HG02642 (cell line): ENCODE results near the gene MCF2L.
"Not testable (repeated sequence)": the region's sequence is repeated elsewhere in the genome, so short reads cannot be mapped to it uniquely, and the experiment has no call there.

Experiments used
- ATAC-seq: cut with Tn5 transposase; IDR thresholded peaks from one replicate; pipeline ENCODE4 v1.9.1; 2021; ENCODE audit warnings: mild to moderate bottlenecking; ENCODE audit not compliant: unreplicated experiment, poor library complexity

The MCF2L gene

DNA sequence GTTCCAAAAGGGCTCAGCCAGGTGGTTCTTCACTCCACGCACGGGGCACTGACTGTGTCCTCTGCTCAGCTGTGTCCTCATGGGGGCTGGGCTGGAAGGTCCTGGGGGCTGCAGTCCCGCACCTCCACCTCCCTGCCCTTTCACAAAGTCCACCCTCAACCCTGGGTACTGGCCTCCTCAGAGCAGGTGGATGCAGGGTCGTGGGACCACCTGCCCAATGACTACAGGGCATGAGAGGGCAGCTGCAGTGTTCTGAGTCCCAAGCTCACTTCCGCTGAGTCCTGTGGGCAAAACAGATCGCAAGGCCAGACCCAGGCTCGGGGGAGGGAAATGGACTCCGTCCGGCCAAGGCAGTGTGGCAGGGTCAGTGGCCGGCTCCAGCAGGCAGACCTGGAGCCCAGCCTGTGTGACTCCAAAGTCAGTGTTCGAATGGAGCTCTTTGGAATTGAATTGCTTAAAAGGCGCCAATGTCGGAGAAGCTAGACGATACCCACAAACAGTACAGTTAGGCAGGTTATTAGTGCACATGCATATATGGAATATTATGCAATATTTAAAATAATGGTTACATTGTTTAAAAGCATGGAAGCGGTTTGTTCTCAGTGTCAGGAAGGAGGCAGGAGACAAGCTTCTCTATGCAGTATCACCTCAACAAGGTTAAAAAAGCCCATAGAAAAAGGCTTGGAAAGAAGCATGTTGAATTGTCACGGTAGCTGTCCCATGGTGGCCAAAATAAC lies 54.8 kb downstream of the MCF2L start:
- no peak for ATAC-seq

DNA sequence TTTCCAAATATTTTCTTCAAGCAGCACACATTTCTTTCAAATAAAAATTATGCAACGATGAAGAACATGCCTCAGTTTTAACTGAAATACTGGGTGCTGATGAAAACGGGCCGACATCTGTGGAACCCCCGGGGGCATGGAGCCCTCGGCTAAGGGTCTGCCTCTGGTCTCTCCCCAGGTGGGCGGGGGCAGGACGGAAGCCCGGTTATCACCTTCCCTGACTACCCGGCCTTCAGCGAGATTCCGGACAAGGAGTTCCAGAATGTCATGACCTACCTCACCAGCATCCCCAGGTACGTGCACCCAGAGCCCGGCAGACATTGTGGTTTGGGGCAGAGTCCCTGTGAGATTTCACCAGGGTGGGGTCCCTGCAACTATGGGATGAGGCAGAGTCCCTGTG lies 55.5 kb downstream of the MCF2L start:
- ATAC-seq, result no peak

- no peak for ATAC-seq
Measured at GRCh38 chr13:113026391-113026910, 57.4 kb downstream of the MCF2L start.

DNA sequence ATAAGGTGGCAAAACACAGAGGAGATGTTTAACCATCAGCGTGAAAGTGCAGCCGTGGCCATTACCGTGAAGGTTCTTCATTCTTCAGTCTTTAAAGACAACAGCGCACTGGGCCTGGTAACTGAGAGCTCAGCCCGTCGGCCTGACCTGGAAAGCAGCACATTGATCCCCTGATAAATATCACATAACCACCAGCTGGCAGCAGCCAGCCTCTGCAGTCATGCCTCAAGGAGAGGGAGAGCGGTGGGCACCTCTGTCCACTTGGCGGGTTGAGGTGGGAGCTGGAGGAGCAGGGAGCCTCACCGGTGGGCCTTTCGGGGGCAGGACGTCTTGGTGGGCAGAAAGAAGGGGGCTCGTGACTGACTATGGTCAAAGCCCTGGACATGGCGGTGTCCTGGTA lies 58.1 kb downstream of the MCF2L start:
- no peak for ATAC-seq

DNA sequence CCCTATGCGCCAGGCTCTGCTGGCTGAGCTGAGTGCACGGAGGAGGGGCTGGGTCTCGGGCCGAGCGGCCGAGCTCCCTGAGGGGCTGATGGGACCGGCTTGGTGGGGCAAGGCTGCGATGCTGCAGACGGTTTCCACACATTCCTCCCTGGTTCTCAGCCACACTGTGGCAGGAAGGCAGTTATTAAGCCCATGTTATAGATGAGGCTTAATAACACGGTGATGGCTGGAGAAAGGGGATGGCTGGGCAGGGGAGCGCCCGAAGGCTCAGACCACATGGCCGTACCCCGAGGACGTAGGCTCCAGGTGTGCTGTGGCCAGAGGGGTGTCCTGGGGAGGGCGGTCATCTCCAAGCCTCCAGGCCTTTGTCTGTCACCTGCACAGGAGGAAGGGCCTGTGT lies 58.6 kb downstream of the MCF2L start:
- ATAC-seq, result no peak

DNA sequence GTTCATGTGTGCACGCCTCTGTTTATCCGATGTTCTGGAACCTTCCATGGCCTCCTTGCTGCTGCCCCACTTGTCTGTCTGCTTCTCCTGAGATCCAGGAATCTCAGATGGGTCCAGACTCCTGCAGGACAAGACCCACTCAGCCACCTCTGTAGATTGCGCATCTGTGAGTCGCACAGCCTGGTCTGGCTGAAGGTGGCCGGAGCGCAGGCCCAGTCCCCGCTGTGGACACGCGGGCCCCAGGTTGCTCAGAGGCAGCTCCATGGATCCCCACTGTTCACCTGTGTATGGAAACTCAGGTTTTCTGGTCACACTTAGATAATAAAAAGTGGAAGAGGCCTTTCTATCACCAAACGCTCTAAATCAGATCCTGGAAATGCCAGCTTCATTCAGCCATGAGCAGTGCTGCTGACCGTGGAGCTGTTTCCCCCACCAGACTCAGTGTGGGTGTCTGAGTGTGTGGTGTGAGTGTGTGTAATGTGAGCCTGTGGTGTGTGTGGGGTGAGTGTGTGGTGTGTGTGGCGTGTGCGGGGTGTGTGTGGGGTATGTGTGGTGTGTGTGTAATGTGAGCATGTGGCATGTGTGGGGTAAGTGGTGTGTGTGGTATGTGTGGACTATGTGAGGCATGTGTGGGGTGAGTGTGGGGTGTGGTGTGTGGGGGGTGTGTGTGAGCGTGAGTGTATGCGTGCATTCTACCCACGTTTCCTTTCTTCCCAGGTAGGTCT lies 59.5 kb downstream of the MCF2L start:
- ATAC-seq, result no peak

DNA sequence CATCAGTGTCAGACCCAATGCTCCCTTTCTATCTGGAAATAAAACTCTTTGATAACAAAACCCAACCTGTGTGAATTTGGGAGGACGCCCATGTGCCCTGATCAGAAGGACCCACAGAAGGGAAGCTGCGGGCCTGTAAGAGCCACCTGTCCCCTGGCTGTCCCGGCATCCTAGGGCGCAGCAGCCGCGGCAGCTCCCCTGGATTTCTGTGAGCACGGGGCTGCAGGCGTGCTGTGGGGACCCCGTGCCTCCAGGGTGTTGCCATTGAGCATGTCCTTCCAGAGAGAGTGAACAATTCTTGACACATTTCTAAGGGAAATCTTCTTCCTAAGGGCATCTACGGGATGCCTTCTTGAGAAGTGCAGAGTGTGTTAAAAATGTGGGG lies 60.0 kb downstream of the MCF2L start:
- ATAC-seq, result no peak

- ATAC-seq, result no peak
Measured at GRCh38 chr13:113029487-113030258, 60.7 kb downstream of the MCF2L start.

DNA sequence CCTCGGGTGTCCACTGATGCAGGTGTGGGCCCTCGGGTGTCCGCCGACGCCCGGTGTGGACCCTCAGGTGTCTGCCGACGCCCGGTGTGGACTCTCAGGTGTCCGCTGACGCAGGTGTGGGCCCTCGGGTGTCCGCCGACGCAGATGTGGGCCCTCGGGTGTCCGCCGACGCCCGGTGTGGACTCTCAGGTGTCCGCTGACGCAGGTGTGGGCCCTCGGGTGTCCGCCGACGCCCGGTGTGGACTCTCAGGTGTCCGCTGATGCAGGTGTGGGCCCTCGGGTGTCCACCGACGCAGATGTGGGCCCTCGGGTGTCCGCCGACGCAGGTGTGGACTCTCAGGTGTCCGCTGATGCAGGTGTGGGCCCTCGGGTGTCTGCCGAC lies 61.2 kb downstream of the MCF2L start:
- ATAC-seq, result not testable (repeated sequence)

DNA sequence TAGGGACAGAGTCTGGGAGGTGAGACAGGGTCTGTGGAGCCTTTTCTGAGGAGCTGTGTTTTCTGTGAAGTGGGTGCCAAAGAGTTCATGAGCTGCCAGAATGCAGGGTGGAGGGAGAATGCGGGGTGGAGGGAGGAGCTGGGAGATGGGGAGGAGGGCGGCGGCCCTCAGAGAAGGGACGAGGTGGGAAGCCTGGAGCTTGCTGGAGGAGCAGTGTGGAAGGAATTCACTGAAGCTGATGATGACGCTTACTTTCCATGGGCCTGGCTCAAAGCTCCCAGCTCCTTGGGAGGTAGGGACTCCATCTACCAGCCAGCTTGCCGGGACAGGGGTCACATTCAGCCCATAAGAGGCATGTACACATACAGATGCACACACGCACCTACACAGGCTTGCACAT lies 62.5 kb downstream of the MCF2L start:
- no peak for ATAC-seq

DNA sequence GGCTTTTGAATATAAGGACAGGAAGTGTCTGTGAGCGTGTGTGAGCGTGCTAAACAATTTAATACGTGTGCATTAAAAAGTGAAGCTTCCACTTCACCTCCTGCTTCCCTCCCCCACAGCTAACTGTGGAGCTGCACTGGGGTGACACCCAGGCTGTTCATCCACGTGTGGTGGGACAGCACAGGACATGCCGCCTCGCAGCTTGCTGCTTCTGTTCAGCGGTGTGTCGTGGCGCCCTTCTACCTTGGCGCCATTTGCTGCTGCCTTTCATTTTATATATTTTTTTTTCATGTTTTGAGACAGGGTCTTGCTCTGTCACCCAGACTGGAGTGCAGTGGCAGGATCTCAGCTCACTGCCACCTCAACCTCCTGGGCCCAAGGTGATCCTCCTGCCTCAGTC lies 63.3 kb downstream of the MCF2L start:
- ATAC-seq, result no peak

DNA sequence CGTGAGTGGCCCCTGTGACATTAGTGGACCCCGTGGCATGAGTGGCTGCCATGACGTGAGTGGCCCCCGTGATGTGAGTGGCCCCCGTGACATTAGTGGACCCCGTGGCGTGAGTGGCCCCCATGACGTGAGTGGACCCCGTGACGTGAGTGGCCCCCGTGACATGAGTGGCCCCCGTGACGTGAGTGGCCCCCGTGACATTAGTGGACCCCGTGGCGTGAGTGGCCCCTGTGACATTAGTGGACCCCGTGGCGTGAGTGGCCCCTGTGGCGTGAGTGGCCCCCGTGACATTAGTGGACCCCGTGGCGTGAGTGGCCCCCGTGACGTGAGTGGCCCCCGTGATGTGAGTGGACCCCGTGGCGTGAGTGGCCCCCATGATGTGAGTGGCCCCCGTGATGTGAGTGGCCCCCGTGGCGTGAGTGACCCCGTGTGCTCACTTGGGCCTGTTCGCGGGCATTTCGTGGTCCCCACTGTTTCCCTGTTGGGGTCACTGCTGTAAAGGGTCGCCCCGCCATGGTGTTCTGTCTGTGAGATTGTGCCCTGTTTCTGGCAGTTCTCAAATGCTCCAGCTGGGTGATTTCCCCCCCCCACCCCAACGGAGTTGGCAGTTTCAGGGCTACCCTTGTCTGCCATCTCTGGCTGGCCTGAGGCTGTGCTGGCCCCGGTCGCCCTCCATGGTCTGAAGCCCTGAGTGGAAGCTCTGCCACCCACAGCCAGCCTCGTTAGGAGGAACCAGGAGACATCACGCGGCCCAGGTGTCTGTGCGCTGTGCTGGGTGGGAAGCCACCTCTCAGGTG lies 64.2 kb downstream of the MCF2L start:
- ATAC-seq, result no peak

- no peak for ATAC-seq
Measured at GRCh38 chr13:113034451-113035212, 65.6 kb downstream of the MCF2L start.

DNA sequence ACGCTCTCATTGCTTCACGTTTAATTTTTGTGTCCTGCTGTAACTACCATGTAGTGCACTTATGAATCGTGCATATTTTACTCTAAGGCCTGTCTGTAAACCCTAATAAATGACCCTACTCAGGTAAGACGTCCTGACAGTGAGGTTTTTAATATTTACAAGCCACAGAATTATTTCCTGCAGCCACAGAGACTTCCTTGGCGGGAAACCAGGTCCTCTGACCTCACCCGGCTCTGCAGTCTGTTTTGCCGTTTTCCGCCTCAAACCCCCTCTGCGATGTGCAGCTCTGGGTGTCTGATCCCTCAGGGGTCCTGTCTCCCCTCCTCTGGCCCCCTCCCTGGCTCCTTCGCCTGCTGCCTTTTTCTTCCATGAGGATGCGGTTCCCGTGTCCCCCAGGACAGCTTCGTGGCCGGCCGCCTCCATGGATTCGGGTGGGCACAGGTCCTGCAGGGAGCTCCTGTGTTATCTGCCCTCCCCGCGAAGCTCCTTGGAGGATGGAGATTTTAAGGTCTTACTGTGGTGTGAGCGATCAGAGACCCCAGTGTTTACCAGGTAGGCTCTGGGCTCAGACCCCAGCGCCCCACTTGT lies 66.3 kb downstream of the MCF2L start:
- ATAC-seq, result no peak

DNA sequence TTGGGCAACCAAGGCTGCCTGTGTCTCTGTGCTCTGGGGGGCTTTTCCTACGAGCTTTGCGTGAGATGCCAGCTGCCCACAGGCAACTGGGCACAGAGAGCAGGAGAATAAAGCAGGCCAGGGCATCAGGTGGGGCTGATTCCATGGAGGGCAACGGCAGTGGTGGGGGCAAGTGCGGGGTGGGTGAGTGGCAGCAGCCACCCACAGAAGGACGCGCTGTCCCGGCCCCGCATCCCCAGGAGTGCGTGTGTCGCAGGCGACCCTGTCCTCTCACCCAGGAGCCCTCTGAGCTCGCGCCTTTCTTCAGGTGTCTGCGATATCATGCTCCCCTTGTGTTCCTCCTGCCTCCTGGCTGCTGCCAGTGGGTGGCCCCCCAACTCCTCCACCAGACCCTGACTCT lies 67.4 kb downstream of the MCF2L start:
- ATAC-seq, result no peak

GRCh38 chr13:113040031-113040430 lies 71.0 kb downstream of the MCF2L start:
- no peak for ATAC-seq

DNA sequence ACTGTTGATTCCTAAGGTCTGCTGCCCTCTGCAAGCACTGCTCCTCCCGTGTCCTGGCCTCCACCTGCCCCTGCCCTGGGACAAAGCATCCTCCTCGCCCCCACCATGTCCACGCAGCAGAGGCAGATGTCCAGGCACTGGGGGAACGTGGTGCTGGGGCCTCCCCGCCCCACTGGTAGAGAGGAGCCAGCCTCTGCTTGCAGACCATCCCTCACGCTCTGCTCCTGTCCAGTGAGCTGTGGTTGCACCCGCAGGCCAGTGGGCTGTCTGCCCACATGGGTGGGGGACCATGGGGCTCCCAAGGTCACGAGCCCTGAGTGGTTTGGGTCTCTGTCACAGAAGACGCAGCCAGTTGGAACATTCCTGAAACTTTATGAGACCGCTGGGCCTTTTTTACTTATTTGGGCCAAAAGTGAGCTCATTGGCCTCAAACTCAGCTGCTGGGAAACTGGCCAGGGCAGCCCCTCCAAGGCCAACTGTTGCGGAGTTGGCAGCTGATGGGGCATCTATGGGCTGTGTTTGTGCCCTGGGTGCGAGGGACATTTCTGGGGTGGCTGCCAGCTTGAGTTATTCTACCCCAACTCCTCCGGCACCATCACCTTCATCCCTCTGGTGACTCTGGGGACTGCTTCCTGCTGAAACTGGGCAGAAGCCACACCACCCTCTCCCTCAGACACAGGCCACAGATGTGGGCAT lies 71.7 kb downstream of the MCF2L start:
- ATAC-seq, result no peak

DNA sequence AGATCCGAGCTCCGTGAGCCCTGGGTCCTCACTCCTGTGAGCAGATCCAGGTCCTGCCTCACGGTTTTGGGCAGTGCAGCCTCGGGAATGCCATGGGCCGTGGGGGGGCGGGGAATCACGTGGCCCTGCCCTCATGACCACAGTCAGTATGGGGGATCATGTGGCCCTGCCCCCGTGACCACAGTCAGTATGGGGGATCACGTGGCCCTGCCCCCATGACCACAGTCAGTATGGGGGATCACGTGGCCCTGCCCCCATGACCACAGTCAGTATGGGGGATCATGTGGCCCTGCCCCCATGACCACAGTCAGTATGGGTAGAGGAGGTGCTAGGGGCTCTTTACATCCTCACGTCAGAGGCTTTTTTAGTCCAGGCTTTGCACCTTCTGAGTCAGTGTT lies 72.3 kb downstream of the MCF2L start:
- ATAC-seq, result no peak

GRCh38 chr13:113041896-113042295 lies 72.9 kb downstream of the MCF2L start:
- no peak for ATAC-seq
